Lower lobe of right lung (tissue), 2 donors: ENCODE data around the gene DGLUCY. TPM values are rescaled to one million over a fixed set of nuclear protein-coding genes. Genes with fewer than 3 reads are reported as not detected.
A peak's percentile ranks its signal among the peaks of the same experiment; 100 is the strongest.
"Not testable (repeated sequence)": the region's sequence is repeated elsewhere in the genome, so short reads cannot be mapped to it uniquely, and the experiment has no call there.

ENCODE experiments used
- ATAC-seq, 2 donors: fragments of 200-7000 bp; cut with Tn5 transposase; one replicate each; pipeline ENCODE4 v1.9.1; 2020 to 2022; ENCODE audit warnings: mild to moderate bottlenecking in 2 of 2, moderate library complexity in 2 of 2
- DNase-seq: peaks from one replicate; pipeline ENCODE4 v3.0.0-alpha.2; 2020
- H3K27ac ChIP-seq: fragments of 200-600 bp; one replicate; pipeline ENCODE4 v1.8.0; 2022
- H3K27me3 ChIP-seq: fragments of 200-600 bp; one replicate; pipeline ENCODE4 v1.8.0; 2022; ENCODE audit warnings: low read depth
- H3K36me3 ChIP-seq: fragments of 200-600 bp; one replicate; pipeline ENCODE4 v1.8.0; 2022; ENCODE audit warnings: mild to moderate bottlenecking
- H3K4me1 ChIP-seq: fragments of 200-600 bp; one replicate; pipeline ENCODE4 v1.8.0; 2022
- H3K4me3 ChIP-seq: fragments of 200-600 bp; one replicate; pipeline ENCODE4 v1.8.0; 2022; ENCODE audit warnings: mild to moderate bottlenecking
- H3K9me3 ChIP-seq: fragments of 200-600 bp; one replicate; pipeline ENCODE4 v1.8.0; 2022
- intact Hi-C: fragments of 100-400 bp; cut with DNase I; formaldehyde crosslinking; loops from one replicate; pipeline ENCODE4 v1.11.0; 2022
- total RNA-seq: library from RNA; stranded (reverse); fragmentation: NEBNext Ultra II Directional; extraction: Animal tissue kit (Norgen Biotek cat#: 25700); gene quantifications from one replicate; pipeline ENCODE4 v1.2.1, GENCODE V29; 2021
- TF ChIP-seq, protein P1 (sequence below): fragments of 200-600 bp; IDR thresholded peaks from one replicate; pipeline ENCODE4 v1.8.0; 2022; ENCODE audit warnings: antibody characterized with exemption, mild to moderate bottlenecking
- donor health status: DM: no; HTN: yes; CAD: no; lungs with severe emphysema.

The DGLUCY gene
- total RNA-seq, 1 donor from 2014 or later: 102 TPM

DNA sequence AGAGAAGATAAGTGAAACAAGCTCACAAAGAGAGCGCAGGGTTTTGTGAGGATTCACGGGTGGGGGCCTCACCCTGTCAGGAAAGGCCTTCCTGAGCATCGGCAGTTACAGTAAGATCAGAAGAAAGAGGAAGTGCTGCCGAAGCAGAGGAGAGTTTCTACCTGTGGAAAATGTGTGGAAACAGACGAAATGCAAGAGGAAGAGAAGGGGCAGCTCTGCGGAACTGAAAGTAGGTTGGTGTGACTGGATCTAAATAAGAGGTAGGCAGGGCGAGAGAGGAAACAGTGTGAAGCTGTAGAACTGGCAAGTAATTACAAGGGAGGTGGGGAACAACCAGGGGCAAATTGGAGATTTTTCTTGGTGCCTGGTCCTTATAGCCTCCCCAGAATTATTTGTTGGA, 128.0 kb downstream of the DGLUCY start:
- Histone ChIP-seq H3K27ac (peak overlapping the region; percentile 36), H3K4me1 (peaks cover 41% of the 10 kb centered on the region), H3K27me3 (no peaks in the 10 kb centered on the region), H3K9me3 (no peaks in the 10 kb centered on the region), H3K36me3 (no peaks in the 10 kb centered on the region), H3K4me3 (peak overlapping the region; percentile 27)
- ATAC-seq (no peak), DNase-seq (no peak)
- intact Hi-C loops: no loop called here
- TF ChIP-seq, protein P1, sequence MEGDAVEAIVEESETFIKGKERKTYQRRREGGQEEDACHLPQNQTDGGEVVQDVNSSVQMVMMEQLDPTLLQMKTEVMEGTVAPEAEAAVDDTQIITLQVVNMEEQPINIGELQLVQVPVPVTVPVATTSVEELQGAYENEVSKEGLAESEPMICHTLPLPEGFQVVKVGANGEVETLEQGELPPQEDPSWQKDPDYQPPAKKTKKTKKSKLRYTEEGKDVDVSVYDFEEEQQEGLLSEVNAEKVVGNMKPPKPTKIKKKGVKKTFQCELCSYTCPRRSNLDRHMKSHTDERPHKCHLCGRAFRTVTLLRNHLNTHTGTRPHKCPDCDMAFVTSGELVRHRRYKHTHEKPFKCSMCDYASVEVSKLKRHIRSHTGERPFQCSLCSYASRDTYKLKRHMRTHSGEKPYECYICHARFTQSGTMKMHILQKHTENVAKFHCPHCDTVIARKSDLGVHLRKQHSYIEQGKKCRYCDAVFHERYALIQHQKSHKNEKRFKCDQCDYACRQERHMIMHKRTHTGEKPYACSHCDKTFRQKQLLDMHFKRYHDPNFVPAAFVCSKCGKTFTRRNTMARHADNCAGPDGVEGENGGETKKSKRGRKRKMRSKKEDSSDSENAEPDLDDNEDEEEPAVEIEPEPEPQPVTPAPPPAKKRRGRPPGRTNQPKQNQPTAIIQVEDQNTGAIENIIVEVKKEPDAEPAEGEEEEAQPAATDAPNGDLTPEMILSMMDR: no peak

DNA sequence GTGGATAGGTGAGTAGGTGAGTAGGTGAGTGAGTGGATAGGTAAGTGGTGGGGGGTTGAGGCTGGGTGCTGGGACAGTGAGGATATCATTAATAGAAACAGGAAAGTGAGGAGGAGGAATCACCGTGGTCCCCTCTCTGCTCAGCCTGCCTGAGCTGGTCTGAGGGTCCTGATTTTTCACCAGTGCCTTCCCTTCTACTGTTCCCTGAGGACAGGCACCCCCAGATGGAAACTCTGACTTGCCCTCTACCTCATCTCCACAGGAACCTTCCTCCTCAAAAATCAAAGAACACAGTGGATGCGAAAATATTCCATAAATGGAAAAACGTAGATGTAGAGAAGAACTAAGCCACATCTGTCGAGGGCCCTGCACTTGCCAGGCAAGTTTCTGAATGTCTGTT, 128.8 kb downstream of the DGLUCY start:
- Histone ChIP-seq H3K4me3 (peak overlapping the region; percentile 27), H3K9me3 (no peaks in the 10 kb centered on the region), H3K36me3 (no peaks in the 10 kb centered on the region), H3K4me1 (peaks cover 41% of the 10 kb centered on the region), H3K27ac (peak overlapping the region; percentile 59), H3K27me3 (no peaks in the 10 kb centered on the region)
- intact Hi-C loops: no loop called here
- no peak for ATAC-seq
- TF ChIP-seq, protein P1: no peak
- no peak for DNase-seq

DNA sequence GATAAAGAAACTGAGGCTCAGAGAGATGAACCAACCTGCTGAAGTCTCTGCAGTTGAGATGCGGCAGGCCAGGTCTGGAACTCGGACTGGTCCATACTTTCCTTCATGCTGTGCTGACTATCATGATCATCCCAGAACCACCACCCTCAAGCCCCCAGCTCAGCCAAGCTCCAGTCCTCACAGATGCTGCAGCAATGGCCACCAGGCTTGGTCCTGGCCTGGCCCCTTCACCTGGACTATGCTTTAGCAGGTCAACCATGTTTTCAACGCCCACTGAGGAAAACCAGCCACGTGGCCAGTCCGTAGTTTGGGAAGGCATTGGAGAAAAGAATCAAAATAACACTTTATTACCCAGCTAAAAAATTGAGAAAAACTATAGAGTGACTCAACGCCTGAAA, 129.2 kb downstream of the DGLUCY start:
- H3K27me3 ChIP-seq: no peaks in the 10 kb centered on the region
- peaks cover 41% of the 10 kb centered on the region for H3K4me1 ChIP-seq
- intact Hi-C loops: no loop called here
- peak overlapping the region; percentile 59 for H3K27ac ChIP-seq
- H3K4me3 ChIP-seq: peak overlapping the region; percentile 27
- no peak for DNase-seq
- no peaks in the 10 kb centered on the region for H3K36me3 ChIP-seq
- no peaks in the 10 kb centered on the region for H3K9me3 ChIP-seq
- TF ChIP-seq, protein P1: no peak
- no peak for ATAC-seq

DNA sequence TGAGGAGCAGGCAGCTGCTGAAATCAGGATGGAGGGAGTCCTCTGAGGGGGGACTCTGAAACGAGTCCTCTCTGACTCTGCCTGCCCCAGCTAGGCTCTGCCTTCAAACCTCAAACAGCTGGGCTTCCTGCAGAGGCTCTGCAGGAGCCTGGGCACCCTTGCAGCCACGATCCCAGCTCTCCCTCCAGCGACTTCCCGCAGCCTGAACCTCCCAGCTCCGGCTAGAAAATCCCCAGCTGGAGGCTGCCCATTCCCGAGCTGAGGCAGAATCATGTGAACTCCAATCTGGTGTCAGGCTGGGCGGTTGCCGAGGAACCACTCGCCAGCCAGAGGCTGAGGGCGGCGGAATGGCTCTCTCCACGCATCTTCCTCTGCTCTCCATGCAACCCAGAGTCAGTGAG, 130.6 kb downstream of the DGLUCY start, which contains the start of gene GPR68:
Gene GPR68 (minus strand): TSS at position 204 of the 401 bp plus-strand sequence. CDS start 9,654 bp downstream, outside the sequence.
- Histone ChIP-seq H3K27ac (peak within 1 kb of the TSS; percentile 66), H3K27me3 (no peaks in the 10 kb centered on the region), H3K4me3 (peak within 1 kb of the TSS; percentile 27), H3K4me1 (peaks cover 36% of the 10 kb centered on the region), H3K9me3 (no peaks in the 10 kb centered on the region), H3K36me3 (no peaks in the 10 kb centered on the region)
- peak; percentile 20 to 22 for ATAC-seq
- TF ChIP-seq, protein P1: no peak
- no peak for DNase-seq
- intact Hi-C loops: no loop called here

DNA sequence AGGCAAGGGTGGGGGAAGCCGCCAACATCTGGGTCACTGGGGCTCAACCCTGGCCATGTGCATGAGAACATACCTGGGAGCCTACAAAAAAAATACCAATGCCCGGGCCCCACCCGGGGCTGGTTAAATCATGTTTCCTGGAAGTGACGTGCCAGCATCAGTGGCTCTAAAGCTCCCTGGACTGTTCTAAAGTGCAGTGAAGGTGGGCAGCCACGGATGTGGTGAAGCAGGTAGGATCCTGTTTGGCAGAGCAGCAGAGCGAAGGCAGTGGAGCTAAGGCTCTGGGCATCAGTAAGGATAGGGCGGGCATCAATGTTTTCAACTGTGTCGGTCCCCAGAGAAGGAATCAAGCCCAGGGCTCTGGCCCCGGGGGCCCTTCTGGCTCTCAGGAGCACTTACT, 131.2 kb downstream of the DGLUCY start:
- DNase-seq (no peak), ATAC-seq (peak; percentile 5 to 23)
- no peaks in the 10 kb centered on the region for H3K36me3 ChIP-seq
- H3K9me3 ChIP-seq: no peaks in the 10 kb centered on the region
- H3K4me3 ChIP-seq: peak overlapping the region; percentile 20
- H3K4me1 ChIP-seq: peaks cover 41% of the 10 kb centered on the region
- H3K27ac ChIP-seq: peak overlapping the region; percentile 66
- TF ChIP-seq, protein P1: no peak
- intact Hi-C loops: no loop called here
- no peaks in the 10 kb centered on the region for H3K27me3 ChIP-seq

DNA sequence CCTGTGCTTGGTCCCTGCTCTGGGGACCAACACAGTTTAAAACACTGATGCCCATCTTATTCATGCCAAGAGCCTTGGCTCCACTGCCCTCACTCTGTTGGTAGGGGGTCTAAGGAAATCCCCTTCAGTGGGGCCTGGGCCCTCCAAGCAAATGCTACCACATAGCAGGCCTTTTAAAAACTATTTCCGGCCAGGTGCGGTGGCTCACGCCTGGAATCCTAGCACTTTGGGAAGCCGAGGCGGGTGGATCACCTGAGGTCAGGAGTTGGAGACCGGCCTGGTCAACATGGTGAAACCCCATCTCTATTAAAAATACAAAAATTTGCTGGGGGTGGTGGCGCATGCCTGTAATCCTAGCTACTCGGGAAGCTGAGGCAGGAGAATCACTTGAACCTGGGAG, 131.7 kb downstream of the DGLUCY start:
- H3K27ac ChIP-seq: peak overlapping the region; percentile 66
- H3K9me3 ChIP-seq, H3K4me3 ChIP-seq, H3K27me3 ChIP-seq, intact Hi-C loops, DNase-seq, H3K36me3 ChIP-seq, ATAC-seq: not testable (repeated sequence)
- peaks cover 47% of the 10 kb centered on the region for H3K4me1 ChIP-seq
